Skin epidermis (tissue), 12 donors: Measurements from ENCODE around the gene NEDD8.

ENCODE experiments used
- H3K27ac ChIP-seq, 21 experiments: fragments of 200-600 bp; sonication (generic) in 11 of 21; one replicate each; pipeline ENCODE4 v1.5.0; 2020; ENCODE audit warnings: mild to moderate bottlenecking in 3 of 21, inconsistent platforms in 2 of 21, moderate library complexity in 2 of 21
- H3K4me3 ChIP-seq, 7 experiments: fragments of 200-600 bp; sonication (generic) in 2 of 7; one replicate each; pipeline ENCODE4 v1.5.0; 2020; ENCODE audit warnings: inconsistent platforms in 2 of 7, mild to moderate bottlenecking in 2 of 7, moderate library complexity in 1 of 7

Gene NEDD8

DNA sequence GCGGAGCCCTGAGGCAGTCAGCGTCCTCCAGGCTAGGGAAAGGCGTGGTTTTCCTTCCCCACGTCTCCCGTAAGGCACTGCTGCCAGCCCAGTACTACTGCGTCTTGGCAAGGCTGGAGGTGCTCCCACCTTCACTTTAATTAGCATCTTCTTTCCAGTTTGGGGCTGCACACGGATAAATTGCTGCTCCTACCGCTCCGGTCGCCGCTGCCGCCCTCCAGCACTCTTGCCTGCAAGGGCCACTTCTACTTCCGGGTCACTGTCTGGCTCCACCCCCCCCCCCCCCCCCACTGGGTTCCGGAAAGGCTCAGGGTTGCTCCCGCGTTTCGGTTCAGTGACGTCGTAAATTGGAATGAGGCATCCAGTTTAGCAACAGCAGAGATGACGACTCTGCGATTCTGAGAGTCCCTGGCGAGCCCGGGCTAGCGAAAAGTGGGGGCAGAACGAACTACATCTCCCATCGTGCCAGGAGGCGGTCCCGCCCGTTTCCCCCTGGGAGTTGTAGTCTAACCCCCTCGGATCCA lies at the start of gene NEDD8:
Gene NEDD8 (minus strand): TSS at position 247 of the 524 bp plus-strand sequence. CDS start 100 bp downstream, at position 147.
- H3K27ac ChIP-seq: peak within 1 kb of the TSS; percentile 17 to 97 (median 90)
- H3K4me3 ChIP-seq: peak within 1 kb of the TSS; percentile 59 to 87 (median 69)

DNA sequence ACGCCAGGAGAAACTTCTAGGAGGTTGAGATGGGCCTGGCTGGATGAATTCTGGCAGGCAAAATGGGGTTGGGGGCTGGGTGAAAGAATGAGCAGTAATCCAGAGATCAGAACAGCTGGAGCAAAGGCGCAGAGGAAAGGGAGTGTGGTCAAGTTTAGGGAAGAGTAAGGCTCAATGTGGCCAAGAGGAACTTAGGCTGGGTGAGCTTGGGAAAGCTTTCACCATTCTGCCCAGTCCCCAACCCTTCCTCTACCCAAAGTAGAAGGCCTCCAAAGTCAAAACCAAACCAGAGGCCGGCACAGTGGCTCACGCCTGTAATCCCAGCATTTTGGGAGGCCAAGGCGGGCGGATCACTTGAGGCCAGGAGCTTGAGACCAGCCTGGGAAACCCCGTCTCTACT lies 49.5 kb upstream of the NEDD8 start:
- peak overlapping the region in 3 of 21 experiments; percentile 22 to 76 (median 29) for H3K27ac ChIP-seq

GRCh38 chr14:24280797-24281460 lies 48.8 kb upstream of the NEDD8 start:
- Histone ChIP-seq H3K4me3 (no peak overlapping the region), H3K27ac (peak overlapping the region in 8 of 21 experiments; percentile 5 to 58 (median 30))

More for the DNA sequence above, 49.5 kb upstream of the NEDD8 start:
- H3K4me3 ChIP-seq: no peak overlapping the region

DNA sequence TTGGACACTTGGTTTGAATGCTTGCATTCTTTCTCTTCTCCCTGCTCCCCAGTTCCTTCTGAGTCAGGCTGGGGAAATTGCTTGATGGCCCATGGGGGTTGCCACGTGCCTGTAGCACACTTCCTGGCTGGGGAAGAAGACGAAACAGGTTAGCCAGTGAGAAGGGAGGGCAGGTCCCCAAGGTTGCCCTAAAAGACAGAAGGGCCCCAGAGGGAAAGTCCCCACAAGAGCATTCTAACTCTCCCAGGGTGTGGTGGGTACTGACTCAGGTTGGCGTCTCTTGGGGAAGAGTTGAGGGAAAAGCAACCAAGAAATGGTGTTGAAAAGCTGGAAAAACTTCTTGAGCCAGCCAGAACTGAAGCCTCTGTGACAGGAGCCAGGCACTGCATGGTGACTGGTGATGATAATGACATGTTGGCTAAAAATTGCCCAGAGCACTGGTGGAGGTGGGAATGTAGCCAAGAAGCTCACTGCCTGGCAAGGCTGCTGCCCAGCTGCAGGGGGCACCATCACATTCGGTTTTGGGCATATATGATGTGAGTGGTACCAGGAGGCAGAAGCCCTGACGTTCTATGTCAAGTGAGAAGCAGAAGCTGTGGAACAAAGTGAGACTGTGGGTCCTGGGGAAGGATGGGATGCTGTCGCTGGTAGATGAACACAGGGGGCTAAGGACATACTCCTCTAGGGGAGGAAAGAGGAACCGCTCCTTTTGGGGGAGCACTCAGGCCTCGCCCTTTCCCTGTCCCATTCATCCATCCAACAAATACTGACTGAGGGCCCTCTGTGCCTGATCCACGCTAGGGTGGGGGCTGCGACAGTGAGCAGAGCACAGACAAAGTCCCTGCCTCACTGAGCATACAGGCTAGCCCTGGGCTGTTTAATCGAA lies 47.4 kb upstream of the NEDD8 start:
- H3K27ac ChIP-seq: peak overlapping the region in 15 of 21 experiments; percentile 4 to 71 (median 31)
- H3K4me3 ChIP-seq: no peak overlapping the region

GRCh38 chr14:24278424-24278823 lies 46.3 kb upstream of the NEDD8 start:
- Histone ChIP-seq H3K27ac (peak overlapping the region in 9 of 21 experiments; percentile 20 to 71 (median 38)), H3K4me3 (no peak overlapping the region)

DNA sequence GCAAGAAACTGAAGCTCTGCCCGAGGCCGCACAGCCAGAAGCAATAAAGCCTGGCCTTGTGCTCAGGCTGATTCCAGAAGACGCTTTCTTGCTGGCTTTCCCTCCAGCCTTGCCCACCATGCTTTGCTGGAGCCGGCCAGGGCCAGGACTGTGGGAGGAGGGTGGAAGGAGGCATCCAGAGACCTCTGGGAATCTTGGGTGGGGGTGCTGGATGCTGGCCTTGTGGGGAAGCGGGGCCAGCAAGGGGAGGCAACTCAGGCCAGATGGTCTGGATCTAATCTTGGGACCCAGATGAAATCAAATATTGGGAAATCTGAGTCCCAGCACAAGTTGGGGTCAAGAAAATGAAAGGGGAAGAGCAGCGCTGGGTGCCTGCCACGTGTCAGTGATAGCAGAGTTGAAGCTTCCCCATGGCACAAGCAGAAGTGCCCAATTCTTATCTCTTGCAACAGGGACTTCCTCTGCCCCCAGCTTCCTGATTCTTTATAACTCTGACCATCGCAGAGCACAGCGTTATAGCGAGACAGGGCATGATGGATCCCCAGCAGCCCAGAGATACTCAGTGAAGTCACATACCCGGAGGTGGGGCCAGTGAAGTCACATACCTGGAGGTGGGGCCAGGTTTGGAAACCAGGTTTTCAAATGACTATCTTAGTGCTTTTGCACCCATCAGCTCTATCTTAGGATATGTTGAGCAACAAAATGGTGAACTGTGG lies 45.6 kb upstream of the NEDD8 start:
- Histone ChIP-seq H3K4me3 (no peak overlapping the region), H3K27ac (peak overlapping the region in 16 of 21 experiments; percentile 5 to 70 (median 43))

DNA sequence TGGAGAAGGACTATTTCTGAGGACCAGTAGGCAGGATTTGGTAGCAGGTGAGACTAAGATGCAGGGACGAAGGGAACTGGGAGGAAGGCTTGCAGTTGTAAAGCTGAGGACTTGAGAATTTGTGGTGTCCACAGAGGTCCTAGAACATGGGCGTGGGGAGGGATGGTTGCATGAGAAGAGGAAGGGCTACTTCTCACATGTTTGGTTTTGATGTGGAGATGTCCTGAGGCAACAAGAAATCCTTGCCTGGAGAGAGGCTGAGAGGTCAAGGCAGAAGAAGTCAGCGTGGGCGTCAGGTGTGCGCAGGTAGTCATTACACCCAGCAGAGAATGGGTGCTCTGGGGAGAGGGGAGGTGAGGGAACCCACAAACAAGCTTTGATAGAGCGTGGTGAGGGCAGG lies 44.9 kb upstream of the NEDD8 start:
- H3K27ac ChIP-seq: peak overlapping the region in 16 of 21 experiments; percentile 2 to 70 (median 43)
- no peak overlapping the region for H3K4me3 ChIP-seq

- no peak overlapping the region for H3K4me3 ChIP-seq
- peak overlapping the region in 17 of 21 experiments; percentile 55 to 100 (median 72) for H3K27ac ChIP-seq
Measured at GRCh38 chr14:24274101-24274543, 42.0 kb upstream of the NEDD8 start.

DNA sequence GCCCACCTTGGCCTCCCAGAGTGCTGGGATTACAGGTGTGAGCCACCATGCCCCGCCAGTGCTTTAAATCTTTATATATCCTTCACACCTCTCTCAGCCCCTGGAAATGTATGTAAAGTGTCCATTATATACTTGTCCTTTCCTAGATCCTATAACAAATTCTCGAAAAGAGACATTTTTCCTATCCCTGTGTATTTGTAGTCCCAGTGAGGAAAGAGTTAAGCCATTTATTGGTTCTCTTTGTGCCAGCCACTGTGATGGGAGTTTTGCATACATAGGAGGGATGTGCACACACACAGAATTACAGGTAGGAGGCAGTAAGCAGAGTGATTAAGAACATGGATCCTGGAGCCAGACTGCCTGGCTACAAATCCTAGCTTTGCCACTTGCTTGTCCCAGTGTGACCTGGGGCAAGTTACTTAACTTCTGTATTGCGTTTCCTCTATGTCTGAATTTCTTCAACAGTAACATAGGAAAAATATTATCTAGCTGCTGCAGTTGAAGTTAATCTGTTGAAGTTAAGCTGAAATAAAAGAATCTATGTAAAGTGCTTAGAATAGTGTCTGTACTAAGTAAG lies 41.3 kb upstream of the NEDD8 start:
- H3K4me3 ChIP-seq: no peak overlapping the region
- H3K27ac ChIP-seq: peak overlapping the region in 19 of 21 experiments; percentile 13 to 100 (median 66)

DNA sequence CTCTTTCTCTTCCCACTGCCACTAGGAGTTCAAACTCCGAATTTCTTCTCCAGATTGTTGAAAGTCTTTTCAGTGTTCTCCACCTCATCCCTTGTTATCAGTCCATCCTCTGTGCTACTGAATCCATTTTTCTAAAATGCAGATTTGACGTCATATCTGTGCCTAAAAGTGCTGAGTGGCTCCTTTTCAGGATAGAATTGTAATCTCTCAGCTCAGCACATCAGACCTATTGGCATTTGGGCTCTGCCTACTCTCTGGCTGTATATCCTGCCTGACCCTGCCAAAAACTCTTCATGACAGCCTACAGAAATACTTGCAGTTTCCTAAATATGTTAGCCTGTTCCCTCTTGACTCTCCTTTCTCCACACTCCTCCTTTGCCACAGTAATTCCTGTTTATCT lies 40.3 kb upstream of the NEDD8 start:
- Histone ChIP-seq H3K4me3 (no peak overlapping the region), H3K27ac (peak overlapping the region in 13 of 21 experiments; percentile 83 to 100 (median 99))

- Histone ChIP-seq H3K27ac (peak overlapping the region; percentile 95 to 100 (median 99)), H3K4me3 (peak overlapping the region; percentile 69 to 89 (median 71))
Measured at GRCh38 chr14:24271834-24272263, 39.7 kb upstream of the NEDD8 start.

DNA sequence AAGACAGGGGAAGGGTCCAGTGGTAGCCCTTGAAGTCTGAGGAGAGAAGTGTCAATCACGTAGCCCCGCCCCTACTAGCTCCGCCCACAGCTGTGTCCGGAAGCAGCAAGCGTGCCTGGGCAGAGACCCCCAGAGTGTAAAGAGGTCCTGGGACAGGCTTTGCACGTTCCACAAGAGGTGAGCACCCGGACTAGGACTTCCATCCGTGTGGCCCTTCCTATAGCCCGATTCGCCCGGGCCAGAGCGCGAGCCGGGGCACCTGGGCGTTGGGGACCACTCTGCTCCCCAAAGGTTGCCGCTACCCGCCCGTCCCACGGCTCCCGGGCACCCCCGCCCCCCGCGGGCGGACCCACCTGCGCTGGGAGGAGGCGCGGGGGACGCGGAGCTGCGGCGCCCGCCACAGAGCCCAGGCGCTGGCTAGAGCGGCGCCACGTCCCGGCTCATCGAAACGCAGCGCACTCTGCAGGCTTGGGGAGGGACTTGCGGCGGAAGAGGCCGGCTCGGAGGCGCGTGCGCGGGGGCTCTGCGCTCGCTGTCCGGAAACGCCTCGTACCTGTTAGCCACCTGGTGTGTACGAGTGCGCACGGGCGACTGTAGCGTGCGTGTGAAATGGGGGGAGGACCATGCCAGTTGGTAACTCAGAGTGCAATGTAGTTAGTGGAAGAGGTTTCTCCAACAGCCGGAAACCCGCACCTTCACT lies 39.1 kb upstream of the NEDD8 start, which contains the start of gene RABGGTA:
Gene RABGGTA (minus strand): TSS at position 464 of the 700 bp plus-strand sequence. CDS start 482 bp downstream, outside the sequence.
- H3K27ac ChIP-seq: peak within 1 kb of the TSS; percentile 95 to 100 (median 99)
- peak within 1 kb of the TSS; percentile 69 to 89 (median 71) for H3K4me3 ChIP-seq

DNA sequence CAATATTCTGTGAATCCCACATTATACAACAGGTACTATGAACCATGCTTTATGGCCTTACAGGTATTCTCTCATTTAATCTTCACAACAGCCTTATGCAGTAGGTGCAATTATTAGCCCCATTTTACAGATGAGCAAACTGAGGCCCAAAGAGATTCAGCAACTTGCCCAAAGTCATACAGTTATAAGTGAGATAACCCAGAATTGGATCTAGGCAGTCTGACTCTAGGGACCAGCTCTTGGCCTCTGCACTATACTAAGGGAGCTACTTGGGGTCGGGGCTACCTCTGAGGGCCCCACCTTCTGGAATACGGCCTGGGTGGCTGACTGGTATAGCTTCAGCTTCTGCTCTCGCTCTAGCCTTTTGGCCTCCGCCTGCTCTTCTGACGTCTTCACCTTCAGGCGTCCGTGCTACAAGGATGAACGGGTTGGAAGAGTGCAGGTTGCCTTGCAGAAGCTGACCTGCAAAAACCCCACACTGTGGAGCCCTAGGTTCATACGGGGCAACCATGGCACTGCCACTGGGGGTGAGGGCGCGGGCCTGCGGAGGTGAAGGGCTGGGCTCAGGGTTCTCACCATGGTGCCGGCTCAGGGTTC lies 38.5 kb upstream of the NEDD8 start:
- Histone ChIP-seq H3K27ac (peak overlapping the region; percentile 95 to 100 (median 99)), H3K4me3 (peak overlapping the region; percentile 69 to 89 (median 71))

GRCh38 chr14:24269910-24270536 lies 37.9 kb upstream of the NEDD8 start:
- peak overlapping the region in 3 of 21 experiments; percentile 19 to 100 (median 100) for H3K27ac ChIP-seq
- H3K4me3 ChIP-seq: no peak overlapping the region

DNA sequence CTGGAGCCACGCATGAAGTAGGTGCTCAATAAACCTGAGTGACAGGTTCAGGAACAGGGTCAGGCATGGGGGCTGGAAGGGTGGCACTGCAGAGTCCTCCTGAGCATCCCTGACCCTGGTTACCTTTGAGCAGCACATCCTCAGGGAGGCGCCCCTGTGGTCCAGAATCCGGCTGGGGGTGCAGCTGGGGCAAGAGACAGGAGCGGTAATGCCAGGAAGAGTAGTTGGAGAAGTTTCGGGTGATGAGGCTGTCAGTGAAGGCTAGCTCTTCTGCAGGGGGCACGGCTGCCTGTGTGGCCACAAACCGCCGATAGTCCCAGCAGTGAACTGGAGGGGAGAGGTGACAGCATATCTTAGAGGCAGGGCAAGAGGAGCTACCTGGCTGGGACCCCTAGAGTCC lies 37.2 kb upstream of the NEDD8 start:
- H3K4me3 ChIP-seq: no peak overlapping the region
- H3K27ac ChIP-seq: no peak overlapping the region

DNA sequence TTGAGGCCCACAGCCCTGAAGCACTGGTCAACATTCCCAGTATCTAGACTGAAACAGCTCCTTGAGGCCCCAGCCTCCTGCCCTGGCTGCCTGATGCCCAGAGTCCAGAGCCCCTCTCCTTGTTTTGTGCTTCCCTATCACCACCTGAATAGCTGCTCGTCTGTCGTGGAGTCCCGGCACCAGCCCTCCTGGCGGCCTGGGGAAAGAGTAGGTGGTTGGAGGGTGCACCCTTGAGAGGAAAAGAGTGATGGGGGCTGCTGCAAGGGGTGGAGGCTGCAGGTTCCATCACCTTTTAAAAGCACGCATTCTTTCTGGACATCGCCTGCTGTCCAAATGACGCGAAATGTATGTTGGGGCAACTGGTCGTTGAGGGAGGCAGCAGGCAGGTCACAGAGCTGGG lies 36.1 kb upstream of the NEDD8 start:
- no peak overlapping the region for H3K27ac ChIP-seq

GRCh38 chr14:24267516-24267915 lies 35.3 kb upstream of the NEDD8 start:
- no peak overlapping the region for H3K4me3 ChIP-seq
- no peak overlapping the region for H3K27ac ChIP-seq

More for the DNA sequence above, 36.1 kb upstream of the NEDD8 start:
- no peak overlapping the region for H3K4me3 ChIP-seq
